Nucleus accumbens (tissue), 56 donors: Measurements from ENCODE around the gene NFKBIL1.
"Not testable (repeated sequence)": the region's sequence is repeated elsewhere in the genome, so short reads cannot be mapped to it uniquely, and the experiment has no call there.

ENCODE experiments used
- DNase-seq, 56 donors: peaks; one replicate each; lab custom pipeline; 2025; lab: John Stamatoyannopoulos, UW

NFKBIL1 gene

GRCh38 chr6:31546958-31547726, at the start of gene NFKBIL1:
NFKBIL1 (plus strand) TSS chr6:31547608; CDS start chr6:31547695, 87 bp downstream.
- DNase-seq = peak; percentile 69 to 99 (median 94)

- no peak for DNase-seq
Observed at GRCh38 chr6:31498748-31499147, 48.7 kb upstream of the NFKBIL1 start.

- DNase-seq = not testable (repeated sequence)
Observed at GRCh38 chr6:31499648-31500047, 47.8 kb upstream of the NFKBIL1 start.

GRCh38 chr6:31502586-31502985, 44.8 kb upstream of the NFKBIL1 start:
- DNase-seq = no peak

GRCh38 chr6:31509036-31509435, 38.4 kb upstream of the NFKBIL1 start:
- DNase-seq = not testable (repeated sequence)

- no peak for DNase-seq
Observed at GRCh38 chr6:31510007-31510406, 37.4 kb upstream of the NFKBIL1 start.

- DNase-seq = no peak
Observed at GRCh38 chr6:31513456-31514165, 33.8 kb upstream of the NFKBIL1 start.

- DNase-seq = no peak
Observed at GRCh38 chr6:31521835-31522234, 25.6 kb upstream of the NFKBIL1 start.

GRCh38 chr6:31525553-31525931, 21.9 kb upstream of the NFKBIL1 start:
- no peak for DNase-seq

- DNase-seq = no peak
Observed at GRCh38 chr6:31525932-31526591, 21.3 kb upstream of the NFKBIL1 start.

- DNase-seq = no peak
Observed at GRCh38 chr6:31528307-31528777, 19.1 kb upstream of the NFKBIL1 start.

- DNase-seq = no peak
Observed at GRCh38 chr6:31528821-31529328, 18.5 kb upstream of the NFKBIL1 start, which contains the start of gene MCCD1. MCCD1 (plus strand) TSS chr6:31528962; CDS start chr6:31529015, 53 bp downstream.

- DNase-seq = no peak
Observed at GRCh38 chr6:31529329-31530150, 17.9 kb upstream of the NFKBIL1 start.

GRCh38 chr6:31530659-31531058, 16.7 kb upstream of the NFKBIL1 start:
- no peak for DNase-seq

- no peak for DNase-seq
Observed at GRCh38 chr6:31531162-31531561, 16.2 kb upstream of the NFKBIL1 start.

GRCh38 chr6:31531771-31532643, 15.4 kb upstream of the NFKBIL1 start:
- DNase-seq = no peak

- no peak for DNase-seq
Observed at GRCh38 chr6:31532644-31533454, 14.6 kb upstream of the NFKBIL1 start.

GRCh38 chr6:31533455-31533841, 14.0 kb upstream of the NFKBIL1 start:
- no peak for DNase-seq
